HTERT RPE-1 (cell line): ENCODE measurements around the gene ELOVL5.
"Not testable (repeated sequence)": the region's sequence is repeated elsewhere in the genome, so short reads cannot be mapped to it uniquely, and the experiment has no call there.

Source experiments
- in situ Hi-C: fragments of 300-500 bp; cut with MboI; formaldehyde crosslinking; loops from 4 replicates; pipeline ENCODE4 v1.14.3; 2020; ENCODE audit warnings: low sequenced_read_pairs

The ELOVL5 gene

DNA sequence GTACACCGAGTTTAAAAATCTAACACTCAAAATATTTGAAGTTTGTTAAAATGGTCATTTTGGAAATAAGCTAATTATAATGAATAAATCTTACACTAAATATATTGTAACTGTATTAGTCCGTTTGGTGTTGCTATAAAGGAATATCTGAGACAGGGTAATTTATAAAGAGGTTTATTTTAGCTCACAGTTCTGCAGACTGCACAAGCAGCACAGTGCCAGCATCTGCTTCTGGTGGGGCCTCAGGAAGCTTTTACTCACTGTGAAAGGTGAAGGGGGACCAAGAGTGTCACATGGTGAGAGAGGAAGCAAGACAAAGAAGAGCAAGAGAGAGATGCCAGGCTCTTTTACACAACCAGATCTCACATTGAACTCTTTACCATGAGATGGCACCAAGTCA lies 17.1 kb downstream of the ELOVL5 start:
- in situ Hi-C loops = no loop called here

DNA sequence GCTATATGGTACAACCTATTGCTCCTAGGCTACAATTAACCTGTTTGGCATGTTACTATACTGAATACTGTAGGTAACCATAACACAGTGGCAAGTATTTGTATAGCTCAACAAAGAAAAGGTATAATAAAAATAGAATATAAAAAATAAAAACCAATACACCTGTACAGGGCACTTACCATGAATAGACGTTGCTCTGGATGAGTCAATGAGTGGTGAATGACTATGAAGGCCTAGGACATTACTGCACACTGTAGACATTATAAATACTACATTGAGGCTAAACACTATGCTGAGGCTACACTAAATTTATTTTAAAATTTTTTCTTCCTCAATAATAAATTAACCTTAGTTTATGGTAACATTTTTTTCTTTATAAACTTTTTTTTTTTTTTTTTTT lies 18.6 kb downstream of the ELOVL5 start:
- in situ Hi-C loops = no loop called here

DNA sequence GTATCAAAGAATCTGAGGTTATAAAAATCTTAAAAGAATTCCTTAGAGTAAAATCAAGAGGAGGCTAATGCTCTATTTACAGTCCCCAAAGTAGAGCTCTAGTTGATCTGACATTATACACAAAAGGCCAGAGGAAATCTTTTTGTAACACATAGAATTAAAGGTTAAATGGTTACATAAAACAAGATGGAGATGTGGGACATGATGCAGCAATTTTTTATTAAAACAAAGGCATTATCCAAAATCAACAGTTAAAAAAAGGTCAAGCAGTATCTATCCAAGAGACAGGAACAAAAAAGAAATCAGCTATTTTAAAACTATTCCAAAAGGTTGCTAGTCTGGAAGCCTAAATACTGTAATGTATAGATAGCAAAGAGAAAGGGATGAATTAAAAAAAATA lies 20.4 kb downstream of the ELOVL5 start:
- in situ Hi-C loops = no loop called here

DNA sequence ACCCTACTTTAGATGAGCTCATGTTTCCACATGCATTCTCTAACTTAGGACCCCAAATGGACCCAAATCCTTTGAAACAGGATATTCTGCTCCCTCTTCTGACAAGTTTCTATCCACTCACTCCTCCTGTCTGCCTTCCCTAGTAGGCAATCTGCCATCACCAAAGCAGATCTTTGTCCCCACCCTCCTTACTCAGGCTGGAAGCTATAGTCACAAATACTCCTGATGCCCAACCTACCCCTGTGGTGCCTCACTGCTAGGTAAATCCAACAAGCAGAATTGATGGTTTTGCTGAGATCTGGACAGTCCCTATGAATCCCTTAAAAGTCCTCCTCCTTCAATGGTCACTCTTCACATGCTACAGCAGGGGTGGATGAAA lies 21.7 kb downstream of the ELOVL5 start:
- in situ Hi-C loops = no loop called here

DNA sequence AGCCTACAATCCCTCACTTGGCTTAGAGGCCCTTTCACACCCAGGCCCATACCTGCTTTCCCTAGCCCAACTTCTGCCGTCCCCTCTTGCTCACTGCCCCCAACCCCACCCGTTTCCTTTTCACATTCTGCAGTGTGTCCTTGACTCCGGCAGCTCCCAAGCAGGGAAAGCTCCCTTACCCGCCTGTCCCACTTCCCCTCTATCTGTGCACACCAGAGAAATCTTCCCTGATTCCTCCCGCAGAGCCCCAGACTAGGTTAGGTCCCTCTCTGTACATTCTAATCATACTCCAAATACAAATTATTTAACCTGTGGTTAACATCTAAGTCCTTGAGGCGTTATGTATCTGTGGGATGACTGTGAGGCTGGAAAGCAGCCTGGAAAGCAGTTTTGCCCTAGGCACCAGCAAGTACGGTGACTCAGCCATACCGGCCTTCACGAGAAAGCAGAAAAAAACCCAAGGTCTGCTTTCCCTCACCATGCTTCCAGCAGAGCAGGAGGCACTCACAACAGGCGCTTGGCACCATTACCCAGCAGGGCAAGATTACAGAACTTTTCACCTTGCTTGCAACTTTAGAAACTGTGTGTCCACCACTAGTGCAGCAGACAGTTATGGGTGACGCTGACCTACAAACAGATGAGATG lies 22.3 kb downstream of the ELOVL5 start:
- in situ Hi-C loops = no loop called here

DNA sequence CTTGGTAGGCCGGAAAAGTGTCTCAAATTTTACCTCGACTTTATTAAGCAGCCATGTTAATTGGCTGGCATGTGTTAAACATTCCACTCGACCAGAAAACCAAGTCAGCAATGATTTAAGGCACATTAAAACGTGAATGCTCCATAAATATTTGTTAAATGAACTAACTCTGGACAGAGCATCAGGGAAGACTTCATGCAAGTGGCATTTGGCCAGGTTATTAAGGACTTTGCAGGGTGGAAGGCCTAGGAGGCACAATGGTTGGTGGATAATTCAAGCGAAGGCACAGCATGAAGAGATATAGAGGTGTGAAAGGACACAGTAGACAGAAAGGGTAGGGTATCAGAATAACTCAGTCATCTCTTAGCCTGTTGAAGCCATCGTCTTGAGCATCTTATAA lies 23.0 kb downstream of the ELOVL5 start:
- in situ Hi-C loops = no loop called here

DNA sequence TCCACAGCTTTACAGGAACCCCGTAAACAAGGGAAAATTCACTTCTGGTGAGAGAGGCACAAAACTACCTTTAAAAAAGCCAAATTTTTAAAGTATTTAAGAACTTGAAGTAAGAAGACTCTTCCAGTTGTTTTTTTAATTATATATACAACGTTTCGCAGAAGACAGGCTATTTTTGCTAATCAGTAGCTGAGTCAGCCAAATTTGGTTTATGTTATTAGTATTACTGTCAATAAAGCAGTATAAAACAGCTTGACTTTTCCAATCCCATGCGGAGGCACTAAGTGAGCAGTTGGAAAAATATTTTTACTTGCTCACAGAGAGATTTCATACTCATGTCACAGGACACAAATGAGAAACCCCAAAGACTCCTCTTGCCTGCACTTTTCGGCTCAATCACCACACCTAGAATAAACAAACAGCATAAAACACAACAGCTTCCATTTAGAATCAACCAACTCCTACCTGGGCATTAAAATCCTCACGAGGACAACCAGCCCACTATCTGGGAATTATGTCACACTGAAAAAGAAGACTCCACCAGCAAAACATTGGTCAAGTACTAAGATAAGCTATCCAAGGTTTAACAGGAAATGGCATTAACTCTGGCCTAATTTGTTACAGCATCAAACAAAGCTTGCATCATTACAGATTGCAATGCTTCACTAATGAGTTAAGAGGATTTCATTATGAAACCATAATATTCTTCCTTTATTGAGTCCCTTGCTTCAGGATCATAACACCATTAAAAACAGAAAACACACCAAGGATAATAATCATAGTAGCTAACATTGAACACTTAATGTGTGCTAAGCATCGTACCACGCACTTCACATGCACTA lies 26.3 kb downstream of the ELOVL5 start:
- in situ Hi-C loops = no loop called here

DNA sequence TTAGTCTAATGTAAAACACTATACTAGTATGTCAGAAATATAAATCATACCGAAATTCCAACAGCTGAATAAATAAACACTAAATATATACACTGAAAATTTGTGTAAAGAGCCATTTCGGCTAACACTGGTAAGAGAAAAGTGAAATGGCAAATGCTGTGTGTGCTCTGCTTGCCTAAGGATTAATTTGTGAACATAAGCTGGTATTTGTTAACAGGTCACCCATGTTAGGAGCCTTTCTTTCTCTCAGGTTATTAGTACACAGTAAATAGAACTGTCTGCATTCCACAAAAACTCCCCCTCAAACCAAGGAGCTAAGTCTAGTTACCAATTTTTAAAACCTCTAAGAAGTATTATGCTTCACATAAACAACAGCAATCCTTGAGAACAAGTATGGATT lies 27.0 kb downstream of the ELOVL5 start:
- in situ Hi-C loops = no loop called here

DNA sequence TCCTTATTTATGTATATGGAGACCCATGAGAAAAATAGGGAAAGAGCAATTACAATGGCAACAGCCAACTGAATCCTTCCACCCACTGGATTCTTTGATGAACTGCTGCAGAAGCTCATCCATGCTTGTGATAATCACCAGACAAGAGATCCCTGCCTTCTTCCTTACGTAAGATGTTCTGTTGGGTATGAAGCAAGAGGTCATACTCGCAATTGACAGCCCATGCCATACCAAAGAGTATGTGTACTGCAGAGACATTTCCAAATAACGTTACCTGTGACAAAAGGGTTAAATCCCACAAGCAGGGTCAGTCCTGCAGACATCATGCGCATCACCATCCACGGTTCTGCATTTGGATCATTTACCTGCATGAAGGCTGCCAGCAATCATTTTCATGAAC lies 27.8 kb downstream of the ELOVL5 start:
- in situ Hi-C loops = no loop called here

DNA sequence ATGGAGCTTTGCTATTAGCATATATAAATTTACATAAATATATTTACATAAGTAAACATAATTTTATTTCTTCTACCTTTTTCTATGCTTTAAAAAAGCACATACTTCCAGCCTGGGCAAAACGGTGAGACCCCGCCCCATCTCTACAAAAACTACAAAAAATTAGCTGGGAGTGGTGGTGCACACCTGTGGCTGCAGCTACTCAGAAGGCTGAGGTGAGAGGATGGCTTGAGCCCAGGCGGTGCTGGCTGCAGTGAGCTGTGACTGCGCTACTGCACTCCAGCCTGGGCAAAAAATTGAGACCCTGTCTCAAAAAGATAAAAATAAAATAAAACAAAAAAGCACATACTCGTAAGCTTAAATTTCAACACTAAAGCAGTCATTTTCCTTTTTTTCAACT lies 30.3 kb downstream of the ELOVL5 start:
- in situ Hi-C loops = no loop called here

DNA sequence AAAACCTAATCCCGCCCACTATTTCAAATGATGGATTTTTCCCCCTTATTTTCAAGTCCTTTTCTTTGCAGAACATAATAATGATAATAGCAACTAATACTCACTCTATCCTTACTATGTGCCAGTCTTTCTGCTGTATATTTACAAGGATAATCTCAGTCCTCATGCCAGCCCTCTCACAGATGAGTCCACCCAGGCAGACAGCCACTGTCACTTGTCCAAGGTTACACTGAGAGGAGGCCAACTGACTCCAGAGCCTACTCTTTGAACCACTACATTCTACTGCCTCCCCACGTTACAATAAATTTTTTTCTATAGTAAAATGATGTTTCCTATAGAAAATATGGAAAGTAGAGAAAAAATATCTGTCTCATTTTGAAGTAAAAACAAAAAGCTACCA lies 30.9 kb downstream of the ELOVL5 start:
- in situ Hi-C loops = no loop called here

DNA sequence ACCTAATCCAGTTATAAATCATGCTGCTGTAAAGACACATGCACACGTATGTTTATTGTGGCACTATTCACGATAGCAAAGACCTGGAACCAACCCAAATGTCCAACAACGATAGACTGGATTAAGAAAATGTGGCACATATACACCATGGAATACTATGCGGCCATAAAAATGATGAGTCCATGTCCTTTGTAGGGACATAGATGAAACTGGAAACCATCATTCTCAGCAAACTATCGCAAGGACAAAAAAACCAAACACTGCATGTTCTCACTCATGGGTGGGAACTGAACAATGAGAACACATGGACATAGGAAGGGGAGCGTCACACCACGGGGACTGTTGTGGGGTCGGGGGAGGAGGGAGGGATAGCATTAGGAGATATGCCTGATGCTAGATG lies 31.5 kb downstream of the ELOVL5 start:
- in situ Hi-C loops = not testable (repeated sequence)

DNA sequence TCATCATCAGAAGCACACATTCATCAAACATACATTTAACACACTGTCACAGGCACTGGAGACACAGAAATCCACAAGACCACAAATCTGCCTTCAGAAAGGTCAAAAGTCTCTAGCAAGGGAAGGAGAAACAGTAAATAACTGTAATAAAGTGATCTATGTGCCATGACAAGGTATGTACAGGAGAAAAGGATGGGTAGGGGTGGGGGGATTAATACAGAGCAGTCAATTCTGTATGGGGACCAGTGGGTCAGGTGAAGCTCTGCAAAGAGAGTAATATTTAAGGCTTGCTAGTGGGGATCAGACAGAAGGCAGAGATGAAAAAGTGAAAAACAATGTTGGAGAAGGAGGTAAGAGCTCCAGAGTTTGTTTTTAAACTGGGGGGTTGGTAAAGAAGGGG lies 32.6 kb downstream of the ELOVL5 start:
- in situ Hi-C loops = no loop called here

DNA sequence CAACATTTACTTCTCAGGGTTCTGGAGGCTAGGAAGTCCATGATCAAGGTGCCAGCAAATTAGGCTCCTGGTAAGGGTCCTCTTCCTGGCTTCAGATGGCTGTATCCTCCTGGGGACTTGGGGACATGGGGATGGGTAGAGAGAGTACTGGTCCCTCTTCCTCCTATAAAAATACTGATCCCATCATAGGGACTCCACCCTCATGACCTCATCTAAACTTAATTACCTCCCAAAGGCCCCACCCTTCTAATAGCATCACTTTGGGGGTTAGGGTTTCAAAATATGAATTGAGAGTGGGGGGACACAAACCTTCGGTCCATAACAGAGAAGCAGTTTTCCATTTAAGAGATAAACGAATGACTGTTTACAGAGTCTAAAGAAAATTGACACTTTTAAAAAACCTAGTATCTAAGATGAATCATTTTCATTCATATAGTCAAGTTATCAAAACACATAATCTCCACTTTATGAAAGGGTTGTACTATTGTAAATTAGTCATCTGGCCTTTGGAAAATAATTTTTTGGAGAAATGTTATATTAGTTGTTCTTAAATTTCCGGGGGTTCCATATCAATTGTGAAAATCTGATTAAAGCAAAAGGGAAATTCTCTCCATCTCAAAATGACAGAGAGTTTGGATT lies 33.5 kb downstream of the ELOVL5 start:
- in situ Hi-C loops = no loop called here

DNA sequence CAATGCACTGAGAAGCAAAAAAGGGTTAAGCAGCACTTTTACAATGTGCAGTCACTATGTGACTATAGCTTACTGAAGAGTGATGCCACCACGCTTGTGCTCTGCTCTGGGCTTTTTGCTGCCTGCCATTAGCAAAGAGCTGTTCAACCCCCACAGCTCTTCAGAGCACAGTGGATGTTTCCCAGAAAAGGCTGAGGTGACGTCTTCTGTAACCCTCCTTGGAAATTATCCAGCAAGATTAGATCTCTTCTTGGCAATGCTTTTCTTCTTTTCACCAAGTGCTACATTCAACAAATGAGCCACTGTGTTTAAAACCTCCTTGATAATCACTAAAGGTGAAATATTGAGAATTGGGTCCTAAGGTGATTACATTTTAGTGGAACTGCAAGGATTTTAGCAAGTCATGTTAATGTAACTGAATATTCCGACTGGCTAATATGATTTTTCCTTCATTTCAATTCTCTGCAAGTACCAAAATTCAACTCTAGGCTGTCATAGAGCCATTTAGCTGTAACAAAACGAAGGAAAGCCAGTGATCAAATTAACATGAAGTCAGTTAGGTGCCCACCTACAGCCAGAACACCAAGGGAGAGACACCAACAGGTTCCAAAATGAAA lies 34.9 kb downstream of the ELOVL5 start:
- in situ Hi-C loops = no loop called here

DNA sequence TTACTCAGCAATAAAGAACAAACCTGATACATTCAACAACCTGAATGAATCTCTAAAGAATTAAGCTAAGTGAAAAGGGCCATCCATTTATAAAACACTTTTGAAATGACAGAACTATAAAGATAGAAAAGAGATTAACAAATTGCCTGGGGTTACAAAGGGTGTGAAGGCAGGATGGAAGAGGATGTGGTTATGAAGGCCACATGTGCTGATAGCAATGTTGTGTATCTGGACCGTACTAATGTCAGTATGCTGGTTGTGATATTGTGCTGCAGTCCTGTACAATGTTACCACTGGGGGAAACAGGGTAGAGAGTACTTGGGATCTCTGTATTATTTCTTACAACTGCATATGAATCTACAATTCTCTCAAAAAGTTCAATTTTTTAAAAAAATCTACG lies 36.4 kb downstream of the ELOVL5 start:
- in situ Hi-C loops = no loop called here

DNA sequence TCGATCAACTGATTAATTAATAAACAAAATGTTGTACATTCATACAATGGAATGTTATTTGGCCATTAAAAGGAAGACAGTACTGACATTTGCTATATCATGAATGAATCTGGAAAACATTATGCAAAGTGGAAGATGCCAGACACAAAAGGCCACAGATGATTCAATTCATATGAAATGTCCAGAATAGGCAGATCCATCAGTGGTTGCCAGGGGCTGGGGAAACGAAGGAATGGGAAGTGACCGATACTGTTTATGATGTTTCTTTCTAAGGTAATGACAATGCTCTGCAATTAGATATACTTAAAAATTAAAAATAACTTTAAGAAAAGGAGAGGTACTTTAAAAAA lies 37.2 kb downstream of the ELOVL5 start:
- in situ Hi-C loops = no loop called here

DNA sequence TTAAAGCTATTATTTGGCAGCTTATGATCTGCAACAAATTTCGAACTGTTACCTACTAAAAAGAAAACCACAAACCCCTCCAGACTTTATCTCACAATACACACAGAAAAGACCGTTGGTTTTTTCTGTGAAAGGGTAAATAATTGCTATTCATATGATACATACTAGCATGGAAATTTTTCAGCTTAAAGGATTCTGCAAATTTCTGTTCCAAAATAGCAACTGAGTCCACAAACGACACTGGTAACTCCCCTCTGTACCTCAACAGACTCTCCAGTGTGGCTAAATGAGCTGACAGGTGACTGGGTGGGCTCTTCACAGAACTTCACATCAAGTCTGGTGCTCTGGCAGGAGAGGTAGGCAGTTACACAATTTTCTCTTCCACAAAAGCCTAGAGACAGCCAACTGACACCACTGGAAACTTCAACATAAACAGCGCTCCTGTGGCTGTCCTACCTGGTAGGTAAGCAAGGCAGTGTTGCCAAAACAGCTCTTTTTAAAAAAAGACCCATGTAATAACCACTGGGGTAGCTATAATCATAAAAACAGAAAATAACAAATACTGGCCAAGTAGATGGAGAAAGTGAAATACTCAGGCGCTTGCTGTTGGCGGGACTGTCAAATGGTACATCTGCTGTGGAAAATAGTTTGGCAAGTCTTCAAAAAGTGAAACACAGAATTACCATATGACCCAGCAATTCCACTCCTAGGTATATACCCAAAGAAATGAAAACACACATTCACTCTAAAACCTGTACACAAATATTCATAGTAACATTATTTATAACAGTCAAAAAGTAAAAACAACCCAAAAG lies 37.8 kb downstream of the ELOVL5 start:
- in situ Hi-C loops = no loop called here

DNA sequence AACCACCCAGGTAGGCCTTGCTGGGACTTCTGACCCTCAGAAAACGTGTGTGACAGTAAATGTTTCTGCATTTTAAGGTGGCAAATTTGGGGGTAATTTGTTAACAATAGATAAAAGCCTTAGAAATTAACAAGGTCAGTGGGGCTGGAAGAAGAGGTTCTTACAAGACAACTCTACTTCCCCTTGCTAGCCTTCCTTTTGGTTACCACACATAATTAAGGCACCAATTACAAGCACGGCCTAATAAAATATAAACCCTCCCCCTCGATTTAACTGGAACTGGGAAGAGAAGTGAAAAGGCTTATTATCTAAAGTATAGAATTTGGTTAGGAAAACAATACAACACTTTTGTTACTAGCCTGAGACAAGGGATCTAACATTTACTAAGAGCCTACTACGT lies 38.8 kb downstream of the ELOVL5 start:
- in situ Hi-C loops = no loop called here

DNA sequence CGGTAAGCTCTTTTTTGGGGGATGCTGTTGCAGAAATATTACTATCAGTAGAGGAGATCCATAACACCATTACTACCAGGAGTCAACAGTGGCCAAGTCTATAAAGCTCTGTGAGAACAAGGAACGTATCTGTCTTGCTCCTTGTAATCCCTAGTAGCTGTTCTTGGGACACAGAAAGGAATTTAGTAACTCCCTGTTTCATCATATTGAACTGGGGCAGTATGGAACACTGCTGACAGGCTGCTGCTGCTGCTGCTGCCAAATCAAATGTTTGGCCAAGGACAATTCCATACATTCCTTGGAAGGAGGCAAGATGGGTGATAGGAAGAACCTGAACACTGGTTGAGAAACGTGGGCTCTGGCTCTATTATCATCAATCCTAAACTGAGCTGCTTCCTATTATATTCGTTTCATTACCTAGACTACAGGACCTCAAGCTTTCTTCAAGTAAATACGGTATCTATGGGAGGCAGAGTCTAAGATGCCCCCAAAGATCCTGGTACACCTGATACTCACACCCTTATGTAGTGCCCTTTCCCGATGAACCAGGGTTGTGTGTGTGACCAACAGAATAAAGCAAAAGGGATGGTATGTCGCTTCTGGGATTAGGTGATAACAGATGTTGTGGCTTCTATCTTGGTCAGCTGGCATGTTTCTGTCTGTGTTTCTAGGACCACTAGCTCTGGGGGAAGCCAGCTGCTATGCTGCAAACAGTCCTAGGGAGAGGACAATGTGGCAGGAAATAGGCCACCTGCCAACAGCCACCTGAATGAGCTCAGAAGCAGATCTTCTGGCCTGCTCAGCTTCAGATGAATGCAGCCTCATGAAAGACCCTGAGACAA lies 39.5 kb downstream of the ELOVL5 start:
- in situ Hi-C loops = no loop called here
